ENCODE data around the gene SUPT4H1.

The SUPT4H1 gene

GRCh38 chr17:58348038-58348437 is 4.0 kb downstream of the SUPT4H1 start:
- DNase-seq = no peak
- no peak for TF ChIP-seq CTCF (IDR thresholded peaks at IDR 0.05; ENCODE audit: low read depth, low read length, missing control alignments)
- H3K4me3 ChIP-seq (ENCODE audit: low read depth, low read length) = no peak overlapping the region
- H3K27ac ChIP-seq = no peak overlapping the region
- in situ Hi-C loops (cut with HindIII; ENCODE audit: low pct_ligation_motif_present, low sequenced_read_pairs) = no loop called here
- no peaks in the 10 kb centered on the region for H3K27me3 ChIP-seq (replicated peaks)
- H3K36me3 ChIP-seq (replicated peaks) = peaks cover 57% of the 10 kb centered on the region

- no peaks in the 10 kb centered on the region for H3K27me3 ChIP-seq (replicated peaks)
- no peak for DNase-seq
- no peak for TF ChIP-seq CTCF (IDR thresholded peaks at IDR 0.05; ENCODE audit: low read depth, low read length, missing control alignments)
- no peak overlapping the region for H3K27ac ChIP-seq
- H3K36me3 ChIP-seq (replicated peaks) = peaks cover 57% of the 10 kb centered on the region
- in situ Hi-C loops (cut with HindIII; ENCODE audit: low pct_ligation_motif_present, low sequenced_read_pairs) = no loop called here
- no peak overlapping the region for H3K4me3 ChIP-seq (ENCODE audit: low read depth, low read length)
Measured at GRCh38 chr17:58345500-58345899, 6.5 kb downstream of the SUPT4H1 start.

GRCh38 chr17:58344791-58345157 is 7.2 kb downstream of the SUPT4H1 start:
- no peak for TF ChIP-seq CTCF (IDR thresholded peaks at IDR 0.05; ENCODE audit: low read depth, low read length, missing control alignments)
- in situ Hi-C loops (cut with HindIII; ENCODE audit: low pct_ligation_motif_present, low sequenced_read_pairs) = no loop called here
- Histone ChIP-seq H3K27me3 (replicated peaks) (no peaks in the 10 kb centered on the region), H3K27ac (no peak overlapping the region), H3K4me3 (ENCODE audit: low read depth, low read length) (no peak overlapping the region), H3K36me3 (replicated peaks) (peaks cover 52% of the 10 kb centered on the region)
- no peak for DNase-seq

- Histone ChIP-seq H3K36me3 (replicated peaks) (peaks cover 46% of the 10 kb centered on the region), H3K27me3 (replicated peaks) (no peaks in the 10 kb centered on the region), H3K27ac (no peak overlapping the region), H3K4me3 (ENCODE audit: low read depth, low read length) (no peak overlapping the region)
- DNase-seq = no peak
- no peak for TF ChIP-seq CTCF (IDR thresholded peaks at IDR 0.05; ENCODE audit: low read depth, low read length, missing control alignments)
- in situ Hi-C loops (cut with HindIII; ENCODE audit: low pct_ligation_motif_present, low sequenced_read_pairs) = no loop called here
Measured at GRCh38 chr17:58344047-58344790, 7.8 kb downstream of the SUPT4H1 start.

GRCh38 chr17:58343131-58343530 is 8.9 kb downstream of the SUPT4H1 start:
- H3K4me3 ChIP-seq (ENCODE audit: low read depth, low read length) = no peak overlapping the region
- DNase-seq = no peak
- H3K27me3 ChIP-seq (replicated peaks) = no peaks in the 10 kb centered on the region
- H3K27ac ChIP-seq = no peak overlapping the region
- in situ Hi-C loops (cut with HindIII; ENCODE audit: low pct_ligation_motif_present, low sequenced_read_pairs) = no loop called here
- no peak for TF ChIP-seq CTCF (IDR thresholded peaks at IDR 0.05; ENCODE audit: low read depth, low read length, missing control alignments)
- H3K36me3 ChIP-seq (replicated peaks) = peaks cover 35% of the 10 kb centered on the region
